IMR-90 (cell line): ENCODE data around the gene SLC16A7. TPM values are rescaled to one million over a fixed set of nuclear protein-coding genes. Genes with fewer than 3 reads are reported as not detected.

Experiments
- ATAC-seq: fragments of 200-7000 bp; cut with Tn5 transposase; 2 replicates; pipeline ENCODE4 v1.9.1; 2020; ENCODE audit warnings: low read depth, mild to moderate bottlenecking, moderate library complexity
- BruUV-seq: library from RNA; stranded (reverse); fragments of 400-500 nt; replicated peaks from 2 replicates; lab custom pipeline; 2021; lab: Mats Ljungman, UMichigan
- CTCF ChIA-PET: fragments of 300-600 bp; formaldehyde crosslinking; extraction: SDS; loops from one replicate; lab custom pipeline; 2021; ENCODE audit warnings: antibody characterized with exemption; lab: Yijun Ruan, JAX
- POLR2A ChIA-PET: fragments of 300-600 bp; sonication (Branson Sonifier 250); formaldehyde crosslinking; loops from one replicate; lab custom pipeline; 2022; ENCODE audit warnings: antibody characterized with exemption; ENCODE audit not compliant: unreplicated experiment; lab: Charles Lee
- DNase-seq: peaks from one replicate; pipeline ENCODE4 v3.0.0; 2013
- H2AFZ ChIP-seq: replicated peaks from 2 replicates; pipeline ENCODE3; 2013; ENCODE audit warnings: low read length, mild to moderate bottlenecking; ENCODE audit not compliant: poor library complexity
- H2AK5ac ChIP-seq: 2 replicates; pipeline ENCODE4 v1.6.1; 2013; ENCODE audit warnings: low read depth, low read length, inconsistent platforms
- H2AK9ac ChIP-seq: replicated peaks from 2 replicates; pipeline ENCODE3; 2013; ENCODE audit warnings: mild to moderate bottlenecking, low read depth, low read length, moderate library complexity; ENCODE audit not compliant: poor library complexity
- H2BK120ac ChIP-seq: 2 replicates; pipeline ENCODE4 v1.6.1; 2013; ENCODE audit warnings: low read depth, low read length, inconsistent platforms
- H2BK15ac ChIP-seq: 3 replicates; pipeline ENCODE4 v1.6.1; 2013; ENCODE audit warnings: low read depth, low read length, inconsistent platforms
- H2BK20ac ChIP-seq: 2 replicates; pipeline ENCODE4 v1.6.1; 2013; ENCODE audit warnings: low read depth, mild to moderate bottlenecking, inconsistent platforms, low read length, moderate library complexity
- H2BK5ac ChIP-seq: 2 replicates; pipeline ENCODE4 v1.6.1; 2013; ENCODE audit warnings: mild to moderate bottlenecking, low read depth, low read length, inconsistent platforms; ENCODE audit not compliant: poor library complexity, severe bottlenecking
- H3K14ac ChIP-seq: replicated peaks from 2 replicates; pipeline ENCODE4 v1.6.1; 2013; ENCODE audit warnings: low read depth, low read length, inconsistent platforms
- H3K18ac ChIP-seq: 2 replicates; pipeline ENCODE4 v1.6.1; 2013; ENCODE audit warnings: low read depth, low read length, control low read depth
- H3K23ac ChIP-seq: 2 replicates; pipeline ENCODE4 v1.6.1; 2013; ENCODE audit warnings: low read depth, low read length, inconsistent platforms
- H3K27ac ChIP-seq: 2 replicates; pipeline ENCODE4 v1.5.1; 2013; ENCODE audit warnings: mild to moderate bottlenecking, control low read depth, low read length; ENCODE audit not compliant: insufficient read depth
- H3K27me3 ChIP-seq: 2 replicates; pipeline ENCODE4 v1.6.1; 2013; ENCODE audit warnings: low read length; ENCODE audit not compliant: control insufficient read depth, insufficient read depth
- H3K36me3 ChIP-seq: 2 replicates; pipeline ENCODE4 v1.6.1; 2013; ENCODE audit warnings: low read length, mixed read lengths; ENCODE audit not compliant: control insufficient read depth, insufficient read depth
- H3K4ac ChIP-seq: 2 replicates; pipeline ENCODE4 v1.6.1; 2013; ENCODE audit warnings: low read depth, low read length, inconsistent platforms
- H3K4me1 ChIP-seq: 2 replicates; pipeline ENCODE4 v1.6.1; 2013; ENCODE audit warnings: low read length, mixed read lengths; ENCODE audit not compliant: control insufficient read depth, insufficient read depth
- H3K4me2 ChIP-seq: 2 replicates; pipeline ENCODE4 v1.6.1; 2013; ENCODE audit warnings: low read depth, mild to moderate bottlenecking, control low read depth, low read length, moderate library complexity
- H3K4me3 ChIP-seq: 2 replicates; pipeline ENCODE4 v1.5.1; 2013; ENCODE audit warnings: low read depth, mild to moderate bottlenecking, control low read depth, low read length, moderate library complexity; ENCODE audit not compliant: insufficient read depth
- H3K56ac ChIP-seq: 2 replicates; pipeline ENCODE4 v1.6.1; 2013; ENCODE audit warnings: low read length, inconsistent platforms; ENCODE audit not compliant: insufficient read depth; ENCODE audit errors: extremely low read depth
- H3K79me1 ChIP-seq, 2 experiments: 2 replicates each; pipeline ENCODE4 v1.6.1; 2013; ENCODE audit warnings: low read length in 2 of 2, inconsistent platforms in 1 of 2, low read depth in 1 of 2
- H3K9ac ChIP-seq: 2 replicates; pipeline ENCODE4 v1.6.1; 2013; ENCODE audit warnings: low read depth, low read length, control low read depth
- H3K9me1 ChIP-seq: 2 replicates; pipeline ENCODE4 v1.6.1; 2013; ENCODE audit warnings: low read length, inconsistent platforms; ENCODE audit not compliant: insufficient read depth
- H3K9me3 ChIP-seq: 2 replicates; pipeline ENCODE4 v1.6.1; 2013; ENCODE audit warnings: low read length; ENCODE audit not compliant: control insufficient read depth, insufficient read depth
- H4K20me1 ChIP-seq: 2 replicates; pipeline ENCODE4 v1.6.1; 2013; ENCODE audit warnings: low read length, inconsistent platforms; ENCODE audit not compliant: insufficient read depth
- H4K5ac ChIP-seq: 2 replicates; pipeline ENCODE4 v1.6.1; 2013; ENCODE audit warnings: mild to moderate bottlenecking, low read depth, low read length, control low read depth
- H4K8ac ChIP-seq, 2 experiments: 2 replicates each; pipeline ENCODE4 v1.6.1; 2013; ENCODE audit warnings: low read depth in 2 of 2, low read length in 2 of 2, control low read depth in 1 of 2, inconsistent platforms in 1 of 2
- H4K91ac ChIP-seq: 2 replicates; pipeline ENCODE4 v1.6.1; 2013; ENCODE audit warnings: low read depth, low read length, inconsistent platforms; ENCODE audit not compliant: insufficient read depth
- BHLHE40 ChIP-seq: fragments of 150-350 bp; IDR thresholded peaks from 2 replicates; pipeline ENCODE4 v1.6.1; 2016; ENCODE audit warnings: mild to moderate bottlenecking, low read depth, low read length
- MAFK ChIP-seq: IDR thresholded peaks from 2 replicates; pipeline ENCODE4 v1.6.1; 2012; ENCODE audit warnings: low read depth, low read length, improper control_type of control experiment
- MAZ ChIP-seq: IDR thresholded peaks from 2 replicates; pipeline ENCODE4 v1.6.1; 2012; ENCODE audit warnings: low read depth, mild to moderate bottlenecking, low read length, improper control_type of control experiment, moderate library complexity, borderline replicate concordance
- NFE2L2 ChIP-seq: fragments of 150-350 bp; IDR thresholded peaks from 2 replicates; pipeline ENCODE4 v1.6.1; 2016; ENCODE audit warnings: low read depth, mild to moderate bottlenecking, low read length
- RAD21 ChIP-seq: IDR thresholded peaks from 2 replicates; pipeline ENCODE4 v1.6.1; 2012; ENCODE audit warnings: low read length, improper control_type of control experiment
- WGBS, 2 experiments: methylation state at CpG; one replicate each; pipeline versions ENCODE4 v1.1.5 to v1.1.7; 2013; ENCODE audit warnings: missing lambda C conversion rate in 2 of 2; ENCODE audit not compliant: insufficient read length in 1 of 2; ENCODE audit errors: extremely low coverage in 2 of 2; 5-methylcytosine and 5-hydroxymethylcytosine counted together
- dilution Hi-C: fragments of 300-500 bp; cut with HindIII; formaldehyde crosslinking; loops from one replicate; pipeline ENCODE4 v1.14.3; 2018; ENCODE audit warnings: low sequenced_read_pairs; ENCODE audit not compliant: unreplicated experiment
- in situ Hi-C: fragments of 300-500 bp; cut with MboI; formaldehyde crosslinking; loops from 3 replicates; pipeline ENCODE4 v1.14.3; 2019; ENCODE audit warnings: low sequenced_read_pairs, inconsistent platforms, mixed read lengths
- intact Hi-C: fragments of 100-400 bp; cut with micrococcal nuclease; formaldehyde crosslinking; loops from 2 replicates; pipeline ENCODE4 v1.10.0; 2022
- polyA plus RNA-seq, 3 experiments: library from polyadenylated mRNA; depleted of rRNA; stranded (reverse); fragments of >200 nt; gene quantifications; 2 replicates each; pipeline ENCODE4 v1.2.3, GENCODE V29; 2012; ENCODE audit warnings: low replicate concordance in 1 of 3
- total RNA-seq: library from RNA; depleted of rRNA; stranded (reverse); fragments of >200 nt; gene quantifications from 2 replicates; pipeline ENCODE4 v1.2.3, GENCODE V29; 2012

The SLC16A7 gene
- total and polyA plus RNA-seq, 2 of the 4 experiments (the other 2 are of a cell fraction) = 2.6 to 21.5 TPM

GRCh38 chr12:59672273-59672672 lies 76.4 kb downstream of the SLC16A7 start:
- H3K4me1 ChIP-seq = no peaks in the 10 kb centered on the region
- no peak for TF ChIP-seq MAZ
- TF ChIP-seq NFE2L2 = no peak
- no peak for TF ChIP-seq BHLHE40
- TF ChIP-seq RAD21 = no peak
- TF ChIP-seq MAFK = no peak
- in situ Hi-C loops = no loop called here

More at GRCh38 chr12:59672273-59672672, 76.4 kb downstream of the SLC16A7 start:
- Histone ChIP-seq H3K36me3 (no peaks in the 10 kb centered on the region), H2AK5ac (no peak overlapping the region), H2AFZ (no peak overlapping the region), H3K23ac (no peak overlapping the region), H3K14ac (no peak overlapping the region), H3K9ac (no peak overlapping the region), H3K4me3 (no peak overlapping the region), H3K27me3 (no peaks in the 10 kb centered on the region), H3K27ac (no peak overlapping the region), H3K4ac (no peak overlapping the region), H3K9me1 (no peaks in the 10 kb centered on the region), H3K18ac (no peak overlapping the region), H4K20me1 (no peaks in the 10 kb centered on the region), H2BK120ac (no peak overlapping the region), H2BK5ac (no peak overlapping the region), H2BK15ac (no peak overlapping the region), H3K79me1 (no peaks in the 10 kb centered on the region), H2AK9ac (no peak overlapping the region), H3K56ac (no peak overlapping the region), H4K91ac (no peak overlapping the region), H4K5ac (no peak overlapping the region), H4K8ac (no peak overlapping the region), H3K4me2 (no peak overlapping the region), H2BK20ac (no peak overlapping the region), H3K9me3 (peaks cover 2% of the 10 kb centered on the region; the same call in 1 of the 2 replicates)
- DNase-seq = no peak
- POLR2A ChIA-PET = no interaction called here
- BruUV-seq = no TSS peak
- intact Hi-C loops = no loop called here
- CTCF ChIA-PET = no interaction called here
- WGBS, 2 experiments = no CpG with 5 or more reads among the region's 2 CpGs
- dilution Hi-C loops = no loop called here
- ATAC-seq = no peak
